GM18870 (cell line): ENCODE results near the gene TNFRSF1A.

Experiments used
- ATAC-seq: cut with Tn5 transposase; IDR thresholded peaks from one replicate; pipeline ENCODE4 v1.9.1; 2021; ENCODE audit warnings: moderate library complexity; ENCODE audit not compliant: unreplicated experiment

Gene TNFRSF1A

DNA sequence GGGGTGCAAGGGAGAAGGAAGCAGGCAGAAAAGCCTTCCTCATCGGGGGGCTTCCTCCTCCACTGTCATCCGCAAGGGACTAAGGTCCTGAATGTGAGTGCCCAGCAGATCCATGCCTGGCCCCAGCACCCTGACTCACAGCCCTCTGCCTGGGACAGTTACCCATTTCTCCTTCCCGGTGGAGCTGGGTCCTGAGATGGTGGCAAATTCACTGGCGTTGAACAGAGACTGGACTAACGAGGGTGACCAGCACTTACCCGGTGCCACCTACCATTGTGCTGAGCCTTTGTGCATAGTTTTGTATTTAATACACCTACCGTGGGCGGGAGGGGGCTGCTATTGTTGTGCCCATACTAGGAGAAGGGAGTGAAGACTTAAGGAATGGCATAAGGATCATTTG is 62.2 kb downstream of the TNFRSF1A start:
- no peak for ATAC-seq

DNA sequence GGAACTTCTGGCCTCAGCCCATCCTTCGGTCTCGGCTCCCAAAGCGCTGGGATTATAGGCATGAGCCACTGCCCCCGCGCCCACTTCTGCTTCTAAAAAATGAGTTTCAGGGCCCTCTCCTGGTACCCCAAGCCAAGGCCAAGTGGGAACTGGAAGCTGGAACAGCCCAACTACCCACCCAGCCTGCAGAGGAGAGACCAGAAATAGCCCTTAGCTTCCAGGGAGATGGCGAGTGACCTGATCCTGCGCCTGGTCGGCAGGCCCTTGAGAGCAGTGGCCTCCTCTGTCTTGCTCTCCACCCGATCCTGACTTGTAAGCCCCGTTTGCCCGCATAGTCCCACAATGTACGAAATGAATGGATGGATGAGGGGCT is 62.6 kb downstream of the TNFRSF1A start:
- ATAC-seq: no peak
